Smooth muscle cell (in vitro differentiated cells): ENCODE measurements around the gene DAZAP2. TPM values are rescaled to one million over a fixed set of nuclear protein-coding genes. Genes with fewer than 3 reads are reported as not detected.
A peak's percentile ranks its signal among the peaks of the same experiment; 100 is the strongest.
"Not testable (repeated sequence)": the region's sequence is repeated elsewhere in the genome, so short reads cannot be mapped to it uniquely, and the experiment has no call there.

Experiments
- DNase-seq: peaks from one replicate; lab custom pipeline; 2025; ENCODE audit not compliant: unreplicated experiment; lab: John Stamatoyannopoulos, UW
- H2AFZ ChIP-seq: fragments of 200-600 bp; sonication (generic); 2 replicates; pipeline ENCODE4 v1.6.0; 2016; ENCODE audit warnings: antibody characterized with exemption, low read depth, mild to moderate bottlenecking
- H3F3A ChIP-seq: fragments of 200-600 bp; sonication (generic); 2 replicates; pipeline ENCODE4 v1.6.0; 2017; ENCODE audit warnings: antibody characterized with exemption, low read depth
- H3K27ac ChIP-seq: fragments of 200-600 bp; sonication (generic); 2 replicates; pipeline ENCODE4 v1.5.1; 2016; ENCODE audit warnings: low read depth, mild to moderate bottlenecking
- H3K27me3 ChIP-seq: fragments of 200-600 bp; sonication (generic); 2 replicates; pipeline ENCODE4 v1.6.1; 2016; ENCODE audit warnings: low read depth, mild to moderate bottlenecking
- H3K36me3 ChIP-seq: fragments of 200-600 bp; sonication (generic); 2 replicates; pipeline ENCODE4 v1.5.1; 2016; ENCODE audit warnings: low read depth
- H3K4me1 ChIP-seq: fragments of 200-600 bp; sonication (generic); 2 replicates; pipeline ENCODE4 v1.5.1; 2016; ENCODE audit warnings: low read depth
- H3K4me2 ChIP-seq: fragments of 200-600 bp; sonication (generic); 2 replicates; pipeline ENCODE4 v1.6.0; 2016; ENCODE audit warnings: mild to moderate bottlenecking
- H3K4me3 ChIP-seq: fragments of 200-600 bp; sonication (generic); 2 replicates; pipeline ENCODE4 v1.5.1; 2016; ENCODE audit warnings: mild to moderate bottlenecking
- H3K79me2 ChIP-seq: fragments of 200-600 bp; sonication (generic); 2 replicates; pipeline ENCODE4 v1.6.0; 2016; ENCODE audit warnings: low read depth, mild to moderate bottlenecking
- H3K9ac ChIP-seq: fragments of 200-600 bp; sonication (generic); 2 replicates; pipeline ENCODE4 v1.6.0; 2016; ENCODE audit warnings: low read depth
- H3K9me3 ChIP-seq: fragments of 200-600 bp; sonication (generic); replicated peaks from 2 replicates; pipeline ENCODE4 v1.5.1; 2016; ENCODE audit warnings: low read depth
- H4K20me1 ChIP-seq: fragments of 200-600 bp; sonication (generic); 2 replicates; pipeline ENCODE4 v1.6.0; 2016; ENCODE audit warnings: low read depth
- CTCF ChIP-seq: fragments of 200-600 bp; sonication (generic); IDR thresholded peaks from 2 replicates; pipeline ENCODE4 v1.5.1; 2017; ENCODE audit warnings: borderline replicate concordance, mild to moderate bottlenecking, antibody characterized with exemption; ENCODE audit not compliant: insufficient read depth, poor library complexity, severe bottlenecking
- WGBS: methylation state at CpG from one replicate; pipeline ENCODE4 v1.1.7; 2016; ENCODE audit warnings: low lambda C conversion rate; 5-methylcytosine and 5-hydroxymethylcytosine counted together
- polyA plus RNA-seq: library from polyadenylated mRNA; unstranded; fragments of >200 nt; fragmentation: Nextera tagmentation; extraction: Ambion mirVana; gene quantifications from 2 replicates; pipeline ENCODE4 v1.2.1, GENCODE V29; 2016
- total RNA-seq: library from RNA; depleted of rRNA; stranded (reverse); fragments of >200 nt; gene quantifications from 2 replicates; pipeline ENCODE4 v1.2.3, GENCODE V29; 2014

Gene DAZAP2
- total and polyA plus RNA-seq, 2 experiments from 2014 or later, result 166 to 208 TPM

DNA sequence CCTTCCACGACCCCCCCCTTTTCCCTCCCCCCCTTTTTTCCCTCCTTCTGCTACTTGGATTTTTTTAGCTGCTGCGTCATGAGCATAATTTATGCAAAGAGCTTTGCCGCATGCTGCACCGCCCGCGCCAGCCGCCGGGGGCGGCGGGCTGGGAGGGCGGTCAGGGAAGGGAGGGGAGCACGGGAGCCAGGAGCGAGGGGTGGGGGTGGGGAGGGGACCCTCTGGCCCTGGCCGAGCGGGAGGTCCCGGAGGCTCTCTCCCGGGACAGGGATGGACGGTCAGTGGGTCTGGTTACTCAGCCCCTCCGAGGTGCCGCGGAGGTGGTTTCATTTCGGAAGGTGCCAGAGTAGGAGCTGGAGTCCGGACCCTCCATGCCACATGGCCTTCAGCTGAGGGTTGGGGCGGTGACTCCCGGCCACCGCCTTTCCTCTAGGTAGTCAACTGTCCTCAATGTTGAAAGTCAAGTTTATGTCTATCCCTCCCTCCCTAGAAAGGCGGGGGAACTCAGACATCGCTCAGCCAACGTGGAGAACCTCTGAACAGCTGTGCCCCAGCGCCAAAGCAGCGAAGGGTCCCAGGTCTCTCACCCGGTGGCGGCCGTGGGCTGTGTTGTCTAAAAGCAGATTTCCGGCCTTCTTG lies 20.5 kb upstream of the DAZAP2 start, which contains the start of gene POU6F1:
TSS of gene POU6F1 (minus strand) at position 95 of the 639 bp plus-strand sequence. CDS start 11,226 bp downstream, outside the sequence.
- peak; percentile 43 for DNase-seq
- TF ChIP-seq CTCF, result peak; percentile 40
- WGBS, result 6% methylated on average over 20 of the region's 35 CpGs
- peaks cover 5% of the 10 kb centered on the region for H3F3A ChIP-seq
- H3K4me1 ChIP-seq, result no peaks in the 10 kb centered on the region
- no peaks in the 10 kb centered on the region for H4K20me1 ChIP-seq
- H3K4me2 ChIP-seq, result peak within 1 kb of the TSS; percentile 84
- H3K27ac ChIP-seq, result peak within 1 kb of the TSS; percentile 45
- peak within 1 kb of the TSS; percentile 94 for H2AFZ ChIP-seq
- H3K36me3 ChIP-seq, result no peaks in the 10 kb centered on the region
- peak within 1 kb of the TSS; percentile 99 for H3K4me3 ChIP-seq
- H3K27me3 ChIP-seq, result no peaks in the 10 kb centered on the region
- no peaks in the 10 kb centered on the region for H3K9me3 ChIP-seq
- peaks cover 13% of the 10 kb centered on the region for H3K79me2 ChIP-seq
- H3K9ac ChIP-seq, result peak within 1 kb of the TSS; percentile 93

DNA sequence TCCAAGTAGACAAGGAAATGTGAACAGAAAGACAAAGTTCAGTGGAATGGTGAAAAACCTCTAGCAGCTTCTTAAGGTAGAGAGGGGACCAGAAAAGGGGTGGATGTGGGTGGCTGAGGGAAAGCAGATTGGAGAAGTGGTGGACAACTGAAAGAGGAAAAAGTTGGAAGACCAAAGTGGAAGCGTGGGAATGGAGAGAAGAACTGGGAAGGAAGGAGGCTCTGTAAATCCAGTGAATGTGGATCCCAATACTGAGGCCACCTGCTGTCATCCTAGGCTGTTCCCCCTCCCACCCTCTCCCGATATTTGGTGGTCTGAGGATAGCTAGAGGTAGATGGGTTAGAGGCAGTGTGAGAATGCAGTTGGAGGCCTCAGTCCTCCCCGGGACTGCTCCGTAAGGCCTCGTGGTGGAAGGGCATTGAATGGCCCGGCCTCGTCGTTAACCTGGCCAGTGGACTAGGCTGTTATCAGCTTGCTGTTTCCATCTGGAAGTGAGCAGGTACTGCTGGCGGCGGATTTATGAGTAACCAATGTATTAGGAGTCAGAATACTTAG lies 19.9 kb upstream of the DAZAP2 start:
- H3K9me3 ChIP-seq, result no peaks in the 10 kb centered on the region
- H3F3A ChIP-seq, result peaks cover 5% of the 10 kb centered on the region
- WGBS, result 54% methylated on average over 10 of the region's 10 CpGs
- no peak for DNase-seq
- no peaks in the 10 kb centered on the region for H3K36me3 ChIP-seq
- H2AFZ ChIP-seq, result peak overlapping the region; percentile 86
- H3K4me2 ChIP-seq, result peak overlapping the region; percentile 84
- no peaks in the 10 kb centered on the region for H4K20me1 ChIP-seq
- no peaks in the 10 kb centered on the region for H3K27me3 ChIP-seq
- peaks cover 13% of the 10 kb centered on the region for H3K79me2 ChIP-seq
- no peak for TF ChIP-seq CTCF
- peak overlapping the region; percentile 99 for H3K4me3 ChIP-seq
- H3K27ac ChIP-seq, result peak overlapping the region; percentile 45
- peak overlapping the region; percentile 93 for H3K9ac ChIP-seq
- H3K4me1 ChIP-seq, result no peaks in the 10 kb centered on the region

GRCh38 chr12:51219322-51219721 lies 19.3 kb upstream of the DAZAP2 start:
- no peaks in the 10 kb centered on the region for H3K27me3 ChIP-seq
- DNase-seq, result no peak
- H3K79me2 ChIP-seq, result peaks cover 13% of the 10 kb centered on the region
- H3K4me2 ChIP-seq, result peak overlapping the region; percentile 84
- no peak overlapping the region for H3K27ac ChIP-seq
- H2AFZ ChIP-seq, result no peak overlapping the region
- no peaks in the 10 kb centered on the region for H3K9me3 ChIP-seq
- no peaks in the 10 kb centered on the region for H4K20me1 ChIP-seq
- TF ChIP-seq CTCF, result no peak
- H3F3A ChIP-seq, result peaks cover 5% of the 10 kb centered on the region
- WGBS, result 83% methylated on average over 5 of the region's 5 CpGs
- H3K9ac ChIP-seq, result no peak overlapping the region
- no peaks in the 10 kb centered on the region for H3K36me3 ChIP-seq
- H3K4me3 ChIP-seq, result peak overlapping the region; percentile 99
- H3K4me1 ChIP-seq, result no peaks in the 10 kb centered on the region

GRCh38 chr12:51219857-51220256 lies 18.8 kb upstream of the DAZAP2 start:
- not testable (repeated sequence) for H3K27me3 ChIP-seq, H4K20me1 ChIP-seq, H3K9ac ChIP-seq, H3F3A ChIP-seq, H3K27ac ChIP-seq, H3K4me2 ChIP-seq, H3K9me3 ChIP-seq, H3K4me3 ChIP-seq, H3K4me1 ChIP-seq, DNase-seq, H3K36me3 ChIP-seq, H2AFZ ChIP-seq
- peaks cover 13% of the 10 kb centered on the region for H3K79me2 ChIP-seq
- whole genome bisulfite sequencing, result 90% methylated on average over 12 of the region's 12 CpGs
